Medulla oblongata (tissue), 1 donor: ENCODE results near the gene PAPOLB.
"Not testable (repeated sequence)": the region's sequence is repeated elsewhere in the genome, so short reads cannot be mapped to it uniquely, and the experiment has no call there.

ENCODE experiments used
- DNase-seq: peaks from one replicate; pipeline ENCODE4 v3.0.0-alpha.2; 2015; ENCODE audit errors: extremely low spot score

Gene PAPOLB

DNA sequence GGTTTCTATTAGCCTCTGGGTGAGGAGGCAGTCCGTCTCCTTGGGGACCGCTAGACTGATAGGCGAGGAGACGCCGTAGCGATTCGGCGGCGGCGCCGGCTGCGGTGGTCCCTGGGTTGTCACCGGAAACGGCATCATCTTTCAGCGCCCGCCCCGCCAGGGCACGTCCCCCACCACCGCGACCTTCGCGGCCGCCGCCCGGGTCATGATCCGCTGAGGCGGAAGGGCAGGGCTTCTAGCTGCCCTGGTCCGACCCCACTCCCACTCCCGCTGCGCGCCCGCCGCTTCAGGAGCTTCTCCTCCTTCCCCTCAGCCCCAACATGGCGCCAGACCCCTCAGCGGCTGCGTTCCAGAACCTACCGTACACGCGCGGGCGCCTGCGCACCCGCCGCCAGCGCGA, at the start of gene PAPOLB:
PAPOLB (minus strand) TSS at position 358 of the 400 bp plus-strand sequence; CDS start at position 138, 220 bp downstream.
- DNase-seq: no peak

DNA sequence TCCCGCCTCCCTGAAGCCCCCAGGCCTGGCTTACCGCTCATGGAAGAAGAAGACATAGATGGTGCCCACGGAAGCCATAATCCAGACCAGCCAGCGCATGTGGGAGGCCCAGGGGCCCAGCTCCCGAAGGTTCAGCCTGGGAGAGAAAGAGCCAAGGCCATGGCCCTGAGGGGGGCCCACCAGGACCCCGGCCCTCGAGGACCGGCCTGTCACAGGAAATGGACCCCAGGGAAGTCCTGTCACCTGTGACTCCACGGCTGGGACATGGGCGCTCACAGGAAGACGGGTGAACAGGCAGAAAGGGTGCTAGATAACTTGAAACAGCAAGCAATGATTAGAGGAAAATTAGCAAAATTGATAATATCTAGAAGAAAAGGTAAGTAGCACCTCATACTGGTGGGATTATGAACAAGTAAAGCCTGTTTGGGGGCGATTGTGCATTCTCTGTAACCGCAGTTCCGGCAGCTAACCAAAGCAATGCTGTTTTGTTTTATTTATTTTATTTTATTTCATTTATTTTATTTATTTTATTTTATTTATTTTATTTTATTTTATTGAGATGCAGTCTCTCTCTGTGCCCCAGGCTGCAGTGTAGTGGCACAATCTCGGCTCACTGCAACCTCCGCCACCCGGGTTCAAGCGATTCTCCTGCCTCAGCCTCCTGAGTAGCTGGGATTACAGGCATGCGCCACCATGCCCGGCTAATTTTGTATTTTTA, 49.4 kb upstream of the PAPOLB start:
- DNase-seq: no peak

DNA sequence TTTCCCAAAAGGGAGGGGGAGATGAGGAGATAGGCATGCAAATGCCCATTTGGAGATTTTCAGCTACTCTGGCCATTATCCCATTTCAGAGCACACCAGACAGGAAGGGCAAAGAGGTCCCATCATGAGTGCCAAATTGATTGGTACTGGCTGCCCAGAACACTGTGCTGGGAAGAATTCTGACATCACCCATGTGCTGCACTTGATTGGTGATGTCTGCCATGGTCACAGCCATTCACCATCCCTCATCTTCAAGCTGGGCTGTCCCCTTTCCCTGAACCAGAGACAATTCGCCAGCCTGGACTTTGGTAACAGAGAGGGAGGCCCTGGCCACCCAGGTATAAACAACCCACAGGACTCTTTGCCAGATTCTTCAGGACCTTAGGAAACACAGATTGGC, 44.9 kb upstream of the PAPOLB start:
- no peak for DNase-seq

DNA sequence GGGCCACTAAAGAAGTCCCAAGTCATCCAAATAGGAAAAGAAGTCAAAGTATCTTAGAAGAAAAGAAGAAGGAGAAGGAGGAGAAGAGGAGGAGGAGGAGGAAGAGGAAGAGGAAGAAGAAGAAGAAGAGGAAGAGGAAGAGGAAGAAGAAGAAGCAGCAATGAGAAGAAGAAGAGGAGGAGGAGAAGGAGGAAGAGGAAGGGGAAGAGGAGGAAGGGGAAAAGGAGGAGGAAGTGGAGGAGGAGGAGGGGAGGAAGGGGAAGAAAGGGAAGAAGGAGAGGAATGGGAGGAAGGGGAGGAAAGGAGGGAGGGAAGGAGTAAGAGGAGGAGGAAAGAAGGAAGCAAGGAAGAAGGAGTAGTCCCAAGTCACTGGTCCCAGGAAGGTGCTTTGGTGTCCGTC, 43.3 kb upstream of the PAPOLB start:
- no peak for DNase-seq

DNA sequence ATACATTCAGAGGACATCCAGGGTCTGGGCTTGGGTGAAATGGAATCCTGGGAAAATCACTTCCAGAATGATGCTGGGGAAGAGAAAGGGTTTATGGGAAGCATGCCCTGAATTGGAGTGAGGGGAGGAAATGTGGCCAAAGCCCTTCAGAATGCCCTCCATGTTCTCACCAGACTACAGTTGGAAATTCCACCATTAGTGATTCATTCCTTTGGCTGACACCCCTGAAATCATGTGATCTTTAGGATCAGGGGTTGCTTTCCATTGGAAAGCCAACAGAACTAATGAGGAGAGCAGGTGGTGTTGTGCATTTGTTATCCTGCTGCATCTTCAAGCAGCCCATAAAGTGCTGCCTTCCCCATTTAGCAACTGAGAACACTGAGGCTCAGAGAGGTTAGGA, 42.5 kb upstream of the PAPOLB start:
- no peak for DNase-seq

DNA sequence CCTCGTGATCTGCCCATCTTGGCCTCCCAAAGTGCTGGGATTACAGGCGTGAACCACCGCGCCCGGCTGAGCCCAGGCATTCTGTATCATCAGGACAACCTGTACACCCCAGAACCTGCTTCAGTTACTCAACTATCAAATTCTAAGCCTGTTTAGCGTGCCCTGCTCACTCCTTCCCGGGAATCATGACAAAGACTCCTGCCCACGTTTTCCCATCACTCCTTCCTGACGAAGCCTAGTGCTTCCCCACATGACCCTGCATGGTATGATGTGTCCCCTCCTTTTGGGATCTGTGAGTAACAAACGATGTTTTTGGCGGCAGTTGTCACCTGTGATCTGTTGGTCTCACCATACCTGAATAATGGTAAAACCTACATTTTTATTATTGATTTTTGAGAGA, 33.9 kb upstream of the PAPOLB start:
- no peak for DNase-seq

DNA sequence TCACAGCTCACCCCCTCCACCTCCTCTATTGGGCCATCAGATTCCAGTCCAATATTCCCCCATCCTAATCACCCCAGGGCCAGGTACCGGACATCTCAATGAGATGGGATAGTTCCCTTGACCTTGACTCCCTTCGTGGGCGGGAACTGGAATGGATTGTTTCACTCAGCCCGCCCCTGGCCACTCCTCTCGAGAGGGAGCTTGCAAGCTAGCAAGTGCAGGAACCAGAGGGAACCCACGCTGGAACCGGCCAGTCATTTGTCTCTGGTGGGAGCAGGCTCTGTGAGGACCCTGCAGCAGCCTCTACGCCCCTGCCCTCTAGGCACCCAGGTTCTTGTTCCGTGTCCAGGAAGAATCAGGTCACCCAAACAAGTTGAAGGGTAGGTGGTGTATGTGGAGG, 32.7 kb upstream of the PAPOLB start:
- DNase-seq: no peak

DNA sequence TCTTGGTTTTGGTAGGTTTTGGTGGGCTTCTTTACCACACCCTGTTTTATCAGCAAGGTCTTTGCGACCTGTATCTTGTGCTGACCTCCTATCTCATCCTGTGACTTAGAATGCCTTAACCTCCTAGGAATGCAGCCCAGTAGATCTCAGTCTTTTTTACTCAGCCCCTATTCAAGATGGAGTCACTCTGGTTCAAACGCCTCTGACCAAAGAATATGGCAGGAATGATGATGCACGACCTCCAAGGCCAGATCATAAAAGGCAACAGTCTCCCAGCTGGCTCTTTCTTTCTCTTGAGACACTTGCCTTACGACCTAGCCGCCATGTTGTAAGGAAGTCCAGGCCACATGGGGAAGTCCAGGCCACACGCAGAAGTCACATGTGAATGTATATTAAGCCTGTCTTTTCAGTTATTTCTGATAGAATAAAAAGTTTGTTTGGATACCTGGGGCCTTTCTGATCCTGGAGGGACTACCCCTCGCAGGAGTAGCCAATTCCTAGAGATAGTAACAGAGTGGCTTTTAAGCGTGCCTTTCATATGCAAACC, 32.2 kb upstream of the PAPOLB start:
- DNase-seq: no peak

DNA sequence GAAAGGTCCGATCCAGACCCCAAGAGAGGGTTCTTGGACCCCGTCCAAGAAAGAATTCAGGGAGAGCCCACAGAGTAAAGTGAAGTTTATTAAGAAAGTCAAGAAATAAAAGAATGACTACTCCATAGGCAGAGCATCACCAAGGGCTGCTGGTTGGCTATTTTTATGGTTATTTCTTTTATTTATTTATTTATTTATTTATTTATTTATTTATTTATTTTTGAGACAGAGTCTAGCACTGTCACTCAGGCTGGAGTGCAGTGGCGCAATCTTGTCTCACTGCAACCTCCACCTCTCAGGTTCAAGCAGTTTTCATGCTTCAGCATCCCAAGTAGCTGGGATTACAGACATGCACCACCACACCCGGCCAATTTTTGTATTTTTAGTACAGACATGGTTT, 31.4 kb upstream of the PAPOLB start:
- DNase-seq: not testable (repeated sequence)

DNA sequence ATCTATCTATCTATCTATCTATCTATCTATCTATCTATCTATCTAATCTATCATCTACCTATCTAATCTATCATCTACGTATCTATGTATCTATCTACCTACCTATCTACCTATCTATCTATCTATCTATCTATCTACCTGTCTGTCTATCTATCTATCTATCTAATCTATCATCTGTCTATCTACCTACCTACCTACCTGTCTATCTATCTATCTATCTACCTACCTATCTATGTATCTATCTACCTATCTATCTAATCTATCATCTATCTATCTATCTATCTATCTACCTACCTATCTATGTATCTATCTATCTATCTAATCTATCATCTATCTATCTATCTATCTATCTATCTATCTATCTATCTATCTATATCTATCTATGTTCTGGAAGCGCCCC, 29.7 kb upstream of the PAPOLB start:
- DNase-seq: not testable (repeated sequence)

DNA sequence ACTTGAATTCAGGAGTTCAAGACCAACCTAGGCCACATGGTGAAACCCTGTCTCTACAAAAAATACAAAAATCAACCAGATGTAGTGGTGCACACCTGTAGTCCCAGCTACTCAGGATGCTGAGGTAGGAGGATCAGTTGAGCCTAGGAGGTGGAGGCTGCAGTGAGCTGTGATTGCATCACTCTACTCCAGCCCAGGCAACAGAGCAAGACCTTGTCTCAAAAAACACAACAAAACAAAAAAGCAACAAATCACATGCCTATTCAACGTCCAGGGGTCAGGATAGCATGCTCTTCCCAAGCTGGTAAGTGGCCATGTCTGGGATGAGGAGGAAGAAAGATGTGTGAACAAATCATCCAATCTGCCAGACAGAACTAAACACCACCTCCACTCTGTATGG, 27.9 kb upstream of the PAPOLB start:
- no peak for DNase-seq

DNA sequence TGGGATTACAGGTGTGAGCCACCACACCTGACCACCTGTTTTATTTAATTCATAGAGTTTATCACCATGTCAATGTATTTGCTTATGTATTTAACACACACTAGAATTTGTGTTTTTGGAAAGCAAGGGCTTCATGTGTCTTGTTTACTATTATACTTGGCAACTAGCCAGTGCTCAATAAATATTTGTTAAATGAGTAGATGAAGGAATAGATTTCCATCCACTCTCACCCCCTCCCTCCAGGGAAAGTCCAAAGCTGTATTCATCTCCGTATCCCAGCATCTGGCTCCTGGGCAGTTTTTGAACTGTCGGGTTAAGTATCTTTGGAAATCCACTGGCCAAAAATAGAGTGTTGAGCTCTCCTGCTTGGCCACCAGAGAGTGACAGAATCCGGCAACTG, 26.3 kb upstream of the PAPOLB start:
- no peak for DNase-seq

DNA sequence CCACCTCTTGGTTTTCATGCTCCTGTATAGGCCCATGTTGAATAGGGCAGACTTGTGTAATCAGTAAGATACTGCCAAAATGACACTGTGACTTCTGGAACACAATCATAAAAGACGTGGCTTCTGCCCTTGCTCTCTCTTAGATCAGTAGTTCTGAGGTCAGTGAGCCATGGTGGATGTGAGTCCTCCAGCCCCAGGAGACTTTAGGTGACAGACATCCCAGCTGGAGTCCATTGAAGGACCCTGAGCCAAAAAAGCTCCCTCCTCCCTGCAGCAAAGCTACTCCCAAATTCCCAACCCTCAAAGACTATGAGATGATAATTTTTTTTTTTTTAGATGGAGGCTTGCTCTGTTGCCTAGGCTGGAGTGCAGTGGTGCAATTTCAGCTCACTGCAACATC, 24.8 kb upstream of the PAPOLB start:
- no peak for DNase-seq

DNA sequence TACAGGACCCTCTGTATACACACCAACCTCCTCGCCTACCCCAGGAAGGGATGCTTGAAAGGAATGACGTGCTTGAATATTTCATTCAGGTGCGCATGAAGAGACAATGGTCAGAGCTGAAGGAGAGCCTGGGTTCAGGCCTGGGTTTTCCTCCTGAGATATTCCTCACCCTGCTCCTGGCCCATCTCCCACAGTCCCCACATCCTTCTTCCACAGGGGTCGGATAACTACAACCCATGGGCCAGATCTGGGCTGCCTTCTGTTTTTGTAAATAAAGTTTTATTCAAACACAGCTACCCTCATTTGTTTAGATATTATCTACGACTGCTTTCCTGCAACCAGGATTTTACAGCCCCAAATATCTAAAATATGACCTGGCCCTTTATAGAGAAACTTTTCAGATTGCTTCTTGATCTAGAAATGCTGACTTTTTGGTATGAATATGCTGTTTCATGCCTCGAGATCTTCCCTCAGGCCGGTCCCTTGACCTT, 23.5 kb upstream of the PAPOLB start:
- no peak for DNase-seq

DNA sequence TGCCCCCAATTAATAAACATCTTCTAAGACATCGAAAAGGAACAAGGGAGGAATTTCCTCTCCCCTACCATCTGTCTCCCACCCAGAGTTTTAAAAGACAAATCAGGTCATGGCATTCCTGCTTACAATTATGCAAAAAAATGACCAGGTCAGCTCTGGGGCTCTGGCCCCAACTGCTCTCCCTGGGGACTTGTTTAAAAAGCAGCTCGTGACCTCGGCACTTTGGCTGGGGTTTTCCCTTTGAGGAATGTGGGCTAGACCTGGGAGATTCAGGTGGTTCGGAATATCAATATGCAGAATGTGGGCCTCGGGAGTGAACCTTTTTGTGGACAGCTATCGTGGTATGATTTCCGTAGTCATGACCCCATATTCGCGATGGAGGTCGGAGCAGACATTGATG, 22.3 kb upstream of the PAPOLB start:
- DNase-seq: no peak

DNA sequence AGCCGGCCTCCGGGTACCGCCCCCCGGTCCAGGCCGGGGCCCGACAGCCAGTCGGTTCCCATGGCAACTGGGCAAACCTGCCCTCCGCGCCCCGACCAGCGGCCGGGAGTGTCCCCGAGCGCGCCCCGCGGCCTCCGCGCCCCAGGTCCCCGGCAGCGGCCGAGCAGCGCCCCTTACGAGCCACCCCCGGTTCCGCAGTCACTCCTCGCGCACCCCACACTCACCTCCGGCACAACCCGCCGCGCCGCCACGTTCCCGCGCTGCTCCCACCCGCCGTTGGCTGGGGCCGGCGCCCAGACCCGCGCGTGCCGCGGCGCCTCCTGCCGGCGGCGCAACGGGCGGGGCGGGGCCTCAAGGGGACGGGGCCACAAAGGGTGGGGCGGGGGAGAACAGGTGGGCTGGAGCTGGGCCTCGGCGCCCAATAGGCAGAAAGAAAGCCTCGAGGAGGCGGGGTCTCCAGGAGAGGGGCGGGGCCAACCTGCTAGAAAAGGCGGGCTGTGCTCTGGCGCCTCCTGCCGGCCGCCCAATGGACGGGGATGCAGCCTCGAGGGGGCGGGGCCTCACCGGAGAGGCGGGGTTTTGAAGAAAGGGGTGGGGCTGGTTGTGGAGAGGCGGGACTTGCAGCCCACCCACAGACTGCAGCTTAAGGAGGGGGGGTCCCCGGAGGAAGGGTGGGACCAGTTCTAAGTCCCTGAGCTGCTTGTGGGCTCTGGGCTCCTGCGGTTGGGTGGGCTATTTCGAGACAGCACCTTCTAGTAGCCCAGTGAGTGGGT, 21.7 kb upstream of the PAPOLB start, which contains the start of gene RADIL:
RADIL (minus strand) TSS at position 345 of the 773 bp plus-strand sequence. CDS start 5,577 bp downstream, outside the sequence.
- peak; percentile 96 for DNase-seq

DNA sequence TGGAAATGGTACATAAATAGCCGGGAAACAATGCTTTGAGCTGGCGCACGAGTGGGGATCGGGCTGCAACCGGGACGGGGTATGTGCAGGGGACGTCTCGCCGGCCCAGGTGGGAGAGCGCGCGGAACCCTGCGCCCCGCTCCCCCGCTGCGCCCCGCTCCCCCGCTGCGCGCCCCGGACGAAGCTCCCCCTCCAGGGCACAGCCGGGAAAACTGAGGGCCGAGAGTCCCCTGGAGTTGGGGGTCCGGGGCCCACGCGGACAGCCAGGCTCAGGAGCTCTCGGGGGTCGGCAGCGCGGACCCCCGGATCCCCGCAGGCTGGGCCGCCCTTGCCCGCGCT, 21.2 kb upstream of the PAPOLB start:
- no peak for DNase-seq

DNA sequence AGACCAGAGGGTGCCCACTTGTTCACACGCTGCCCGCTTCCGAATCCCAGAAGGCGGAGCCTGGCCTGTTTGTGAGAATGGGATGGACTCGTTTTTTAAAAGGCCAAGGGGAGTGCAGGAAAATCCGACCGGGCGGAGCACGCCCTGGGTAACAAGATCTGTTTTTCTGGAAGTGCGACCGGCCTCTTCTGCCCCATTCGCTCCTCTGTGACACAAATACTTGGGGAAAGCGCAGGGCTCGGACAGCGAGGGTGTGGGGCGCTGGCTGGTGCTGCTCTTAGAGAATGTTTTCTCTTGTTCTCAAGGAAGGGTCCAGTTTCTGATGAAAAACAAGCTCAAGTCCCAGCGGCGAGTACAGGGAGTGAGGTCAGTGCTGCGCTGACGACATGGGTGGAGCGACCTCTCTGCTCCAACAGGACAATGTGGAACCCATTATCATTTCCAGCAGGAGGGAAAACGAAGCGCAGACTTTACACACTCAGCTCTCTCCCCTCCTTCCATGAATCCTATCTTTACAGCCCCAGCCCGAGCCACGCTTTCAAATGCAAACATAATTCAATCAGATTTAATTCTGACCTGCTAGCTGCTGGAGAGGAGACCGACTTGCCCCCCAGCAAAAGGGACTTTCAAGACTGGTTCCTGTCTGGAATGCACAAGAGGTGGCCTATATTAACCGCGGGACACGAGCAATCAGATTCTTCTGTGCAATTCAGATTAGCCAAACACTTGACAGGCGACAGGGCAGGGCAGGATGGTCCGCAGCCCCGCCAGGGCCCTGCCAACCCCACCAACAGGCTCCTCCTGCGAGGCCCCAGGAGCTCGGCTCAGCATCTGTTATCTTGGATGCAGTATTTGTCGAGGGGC, 20.6 kb upstream of the PAPOLB start:
- DNase-seq: peak; percentile 57

DNA sequence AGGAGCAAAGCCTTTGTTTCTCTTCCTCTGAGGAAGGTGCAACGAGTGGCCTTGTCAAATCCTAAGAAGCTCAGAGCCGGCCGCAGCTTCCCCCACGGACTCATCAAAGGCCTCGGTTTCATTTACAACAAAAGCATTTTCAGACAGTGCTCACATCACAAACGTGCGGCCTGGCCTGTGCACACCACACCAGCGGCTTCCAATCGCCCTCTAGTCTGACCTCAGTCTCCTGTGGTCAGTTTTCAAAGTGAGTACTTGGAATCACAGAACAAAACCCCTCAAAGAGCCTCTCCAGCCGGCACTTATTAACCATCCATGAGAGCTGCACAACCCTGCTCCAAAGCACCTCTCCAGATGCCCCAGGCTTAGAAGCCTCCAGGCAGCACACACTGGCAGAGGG, 18.4 kb upstream of the PAPOLB start:
- peak; percentile 6 for DNase-seq

DNA sequence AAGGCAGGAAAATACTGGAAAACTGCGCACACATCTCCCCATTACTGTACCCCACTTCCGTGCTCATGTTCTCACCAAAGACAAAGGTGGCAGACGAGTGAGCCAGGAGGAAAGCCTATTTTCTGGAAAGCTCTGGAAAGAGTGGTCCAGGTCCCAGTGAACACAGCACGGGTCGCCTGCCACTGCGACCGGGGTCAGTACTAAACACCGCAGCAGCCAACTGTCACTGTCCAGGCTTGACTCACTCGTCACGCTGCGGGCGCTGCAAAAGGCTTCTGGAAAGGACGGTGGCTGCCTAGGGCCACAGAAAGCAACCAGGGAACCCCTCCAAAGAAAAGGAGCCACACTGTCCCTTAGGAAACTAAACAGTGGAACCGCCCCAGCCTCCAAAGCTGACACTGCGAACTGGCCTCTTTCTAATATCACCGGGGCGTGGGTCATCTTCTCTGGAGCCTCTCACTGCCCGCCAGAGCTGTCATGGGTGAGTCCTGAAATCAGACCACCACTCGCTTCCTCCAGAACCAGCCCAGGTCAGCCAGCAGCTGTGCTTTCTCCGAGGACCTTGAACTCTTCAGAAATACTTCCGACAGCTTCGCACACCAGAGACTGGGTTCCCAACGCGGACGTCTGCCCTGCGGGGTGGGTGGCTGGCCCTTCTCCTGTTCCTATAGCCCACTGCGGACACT, 17.7 kb upstream of the PAPOLB start:
- DNase-seq: peak; percentile 36
